Right lobe of liver (tissue), 4 donors: ENCODE data around the gene EPHA4.

Experiments used
- POLR2A ChIP-seq: fragments of 450-650 bp; IDR thresholded peaks from one replicate; pipeline ENCODE4 v1.6.1; 2017; ENCODE audit warnings: antibody characterized with exemption, mild to moderate bottlenecking
- TF ChIP-seq, protein P1 (sequence below), 4 donors: fragments of 200-600 bp in 3 of 4; fragments of 450-650 bp in 1 of 4; IDR thresholded peaks; one replicate each; pipeline versions ENCODE4 v1.5.1 to v1.8.0; 2016 to 2022; ENCODE audit warnings: antibody characterized with exemption in 4 of 4, mild to moderate bottlenecking in 2 of 4
- donor health status: DM: no; HTN: no; CAD: no.
- donor health status: DM: no; HTN: no; CAD: no.
- donor health status: DM: no; HTN: yes; CAD: no.

DNA sequence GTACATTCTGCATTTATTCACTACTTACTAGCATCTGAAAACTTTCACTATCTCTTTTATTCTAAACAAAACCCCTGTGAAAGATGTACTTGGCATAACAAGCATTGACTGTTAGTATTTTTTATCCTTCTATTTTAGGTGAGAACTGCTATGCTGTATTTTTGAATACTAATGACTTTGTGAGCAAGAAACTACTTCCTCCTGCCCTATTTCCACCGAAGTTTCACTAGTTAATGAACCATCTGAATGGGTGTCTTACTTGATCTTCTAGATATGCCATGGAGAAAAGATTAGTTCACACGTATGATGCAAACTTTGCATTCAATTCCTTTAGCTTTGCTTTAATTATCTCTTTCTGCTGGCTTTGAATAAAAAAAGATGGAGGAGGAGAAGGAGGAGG lies 68.1 kb downstream of the EPHA4 start:
- TF ChIP-seq, protein P1, sequence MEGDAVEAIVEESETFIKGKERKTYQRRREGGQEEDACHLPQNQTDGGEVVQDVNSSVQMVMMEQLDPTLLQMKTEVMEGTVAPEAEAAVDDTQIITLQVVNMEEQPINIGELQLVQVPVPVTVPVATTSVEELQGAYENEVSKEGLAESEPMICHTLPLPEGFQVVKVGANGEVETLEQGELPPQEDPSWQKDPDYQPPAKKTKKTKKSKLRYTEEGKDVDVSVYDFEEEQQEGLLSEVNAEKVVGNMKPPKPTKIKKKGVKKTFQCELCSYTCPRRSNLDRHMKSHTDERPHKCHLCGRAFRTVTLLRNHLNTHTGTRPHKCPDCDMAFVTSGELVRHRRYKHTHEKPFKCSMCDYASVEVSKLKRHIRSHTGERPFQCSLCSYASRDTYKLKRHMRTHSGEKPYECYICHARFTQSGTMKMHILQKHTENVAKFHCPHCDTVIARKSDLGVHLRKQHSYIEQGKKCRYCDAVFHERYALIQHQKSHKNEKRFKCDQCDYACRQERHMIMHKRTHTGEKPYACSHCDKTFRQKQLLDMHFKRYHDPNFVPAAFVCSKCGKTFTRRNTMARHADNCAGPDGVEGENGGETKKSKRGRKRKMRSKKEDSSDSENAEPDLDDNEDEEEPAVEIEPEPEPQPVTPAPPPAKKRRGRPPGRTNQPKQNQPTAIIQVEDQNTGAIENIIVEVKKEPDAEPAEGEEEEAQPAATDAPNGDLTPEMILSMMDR (IDR thresholded peaks at IDR 0.05), result no peak
- TF ChIP-seq POLR2A, result no peak
